ENCODE results near the gene LGALS3BP. TPM values are rescaled to one million over a fixed set of nuclear protein-coding genes. Genes with fewer than 3 reads are reported as not detected.

The LGALS3BP gene
- total RNA-seq, 1 experiment from 2014 or later: 69.8 TPM

GRCh38 chr17:78951967-78952551, 27.7 kb downstream of the LGALS3BP start:
- Histone ChIP-seq H3K23me2 (ENCODE audit: insufficient read length, low read depth, low read length, poor library complexity, severe bottlenecking) (no peaks in the 10 kb centered on the region), H2BK15ac (ENCODE audit: low read depth, low read length) (no peak overlapping the region), H3K27ac (ENCODE audit: insufficient read length, low read depth, low read length) (no peak overlapping the region), H2BK20ac (ENCODE audit: low read depth, low read length, poor library complexity, severe bottlenecking) (no peak overlapping the region), H3K9me3 (ENCODE audit: control insufficient read depth, low read depth, low read length) (peaks cover 10% of the 10 kb centered on the region), H3K4me2 (ENCODE audit: insufficient read depth, insufficient read length, low read length) (no peak overlapping the region), H3K79me1 (ENCODE audit: insufficient read depth, low read depth, low read length, poor library complexity, severe bottlenecking) (no peaks in the 10 kb centered on the region), H3K56ac (ENCODE audit: insufficient read length, low read depth, low read length) (no peak overlapping the region), H2BK5ac (ENCODE audit: insufficient read length, low read length) (no peak overlapping the region), H2BK12ac (ENCODE audit: insufficient read length, low read depth, low read length) (no peak overlapping the region), H3K9ac (ENCODE audit: extremely low read depth, insufficient read length, low read length) (no peak overlapping the region), H4K8ac (replicated peaks; ENCODE audit: insufficient read length, low read depth, low read length) (no peak overlapping the region), H3K4me1 (ENCODE audit: insufficient read depth, low read length) (no peaks in the 10 kb centered on the region), H3K27me3 (ENCODE audit: insufficient read depth, low read length) (no peaks in the 10 kb centered on the region), H3K14ac (ENCODE audit: insufficient read depth, low read length) (no peak overlapping the region), H3K23ac (ENCODE audit: insufficient read length, low read depth, low read length) (no peak overlapping the region), H2AK5ac (ENCODE audit: insufficient read length, low read length) (no peak overlapping the region), H4K91ac (ENCODE audit: insufficient read length, low read depth, low read length) (no peak overlapping the region), H2BK120ac (ENCODE audit: low read depth, low read length, poor library complexity, severe bottlenecking) (no peak overlapping the region), H3K79me2 (ENCODE audit: insufficient read depth, low read length) (no peaks in the 10 kb centered on the region), H4K5ac (ENCODE audit: insufficient read length, low read depth, low read length) (no peak overlapping the region), H2AFZ (ENCODE audit: low read length) (no peak overlapping the region), H4K20me1 (ENCODE audit: control insufficient read depth, insufficient read depth, insufficient read length) (no peaks in the 10 kb centered on the region), H3K18ac (ENCODE audit: insufficient read length, low read depth, low read length) (no peak overlapping the region), H3K4ac (ENCODE audit: low read depth, low read length) (no peak overlapping the region), H3T11ph (ENCODE audit: low read length) (no peak overlapping the region)
- WGBS (ENCODE audit: extremely low coverage, insufficient read length, low lambda C conversion rate): no CpG with 5 or more reads among the region's 12 CpGs
- Mint-ChIP-seq H3K27ac (no peak overlapping the region), H3K4me1 (peaks cover 2 to 33% of the 10 kb centered on the region in 2 experiments; a peak in 3 of 4 replicates), H3K4me3 (no peak overlapping the region), H3K9me3 (peaks cover 17 to 20% of the 10 kb centered on the region in 2 experiments), H3K36me3 (ENCODE audit: insufficient read depth in 1 of 3, low read depth in 3 of 3) (peaks cover 4 to 17% (median 7%) of the 10 kb centered on the region in 3 experiments; a peak in 6 of 7 replicates), H3K27me3 (ENCODE audit: low read depth) (peaks cover 10% of the 10 kb centered on the region)
- no peak for TF ChIP-seq CTCF (conservative IDR thresholded peaks at IDR 0.05)
- no peak for DNase-seq
